GM10266 (cell line): Measurements from ENCODE around the gene GSK3B.

Experiments
- DNase-seq: peaks from one replicate; pipeline ENCODE4 v3.0.0; 2012; ENCODE audit errors: extremely low spot score
- TF ChIP-seq, protein P1 (sequence below): IDR thresholded peaks from 2 replicates; pipeline ENCODE4 v1.5.1; 2012; ENCODE audit warnings: mild to moderate bottlenecking, low read depth; ENCODE audit not compliant: control insufficient read depth, insufficient read depth; ENCODE audit errors: missing control alignments

GSK3B gene

DNA sequence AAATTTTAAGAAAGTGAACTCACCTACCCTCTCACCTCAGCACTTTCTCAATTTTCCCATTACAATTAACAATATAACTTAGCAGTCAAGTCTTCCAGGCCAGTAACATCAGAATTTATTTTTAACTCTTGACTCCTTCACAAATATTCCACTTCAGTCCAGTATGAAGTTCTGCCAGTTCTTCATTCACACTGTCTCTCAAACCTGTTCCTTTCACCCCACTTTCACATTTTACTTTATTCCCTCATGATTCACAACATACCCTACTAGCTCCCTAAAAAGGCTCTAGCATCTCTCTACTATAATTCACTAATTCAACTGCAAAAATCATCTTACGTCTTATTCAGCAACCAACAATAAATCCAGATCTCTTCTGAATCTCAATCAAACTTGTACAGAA lies 3.8 kb downstream of the GSK3B start:
- TF ChIP-seq, protein P1, sequence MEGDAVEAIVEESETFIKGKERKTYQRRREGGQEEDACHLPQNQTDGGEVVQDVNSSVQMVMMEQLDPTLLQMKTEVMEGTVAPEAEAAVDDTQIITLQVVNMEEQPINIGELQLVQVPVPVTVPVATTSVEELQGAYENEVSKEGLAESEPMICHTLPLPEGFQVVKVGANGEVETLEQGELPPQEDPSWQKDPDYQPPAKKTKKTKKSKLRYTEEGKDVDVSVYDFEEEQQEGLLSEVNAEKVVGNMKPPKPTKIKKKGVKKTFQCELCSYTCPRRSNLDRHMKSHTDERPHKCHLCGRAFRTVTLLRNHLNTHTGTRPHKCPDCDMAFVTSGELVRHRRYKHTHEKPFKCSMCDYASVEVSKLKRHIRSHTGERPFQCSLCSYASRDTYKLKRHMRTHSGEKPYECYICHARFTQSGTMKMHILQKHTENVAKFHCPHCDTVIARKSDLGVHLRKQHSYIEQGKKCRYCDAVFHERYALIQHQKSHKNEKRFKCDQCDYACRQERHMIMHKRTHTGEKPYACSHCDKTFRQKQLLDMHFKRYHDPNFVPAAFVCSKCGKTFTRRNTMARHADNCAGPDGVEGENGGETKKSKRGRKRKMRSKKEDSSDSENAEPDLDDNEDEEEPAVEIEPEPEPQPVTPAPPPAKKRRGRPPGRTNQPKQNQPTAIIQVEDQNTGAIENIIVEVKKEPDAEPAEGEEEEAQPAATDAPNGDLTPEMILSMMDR: no peak
- DNase-seq: no peak

DNA sequence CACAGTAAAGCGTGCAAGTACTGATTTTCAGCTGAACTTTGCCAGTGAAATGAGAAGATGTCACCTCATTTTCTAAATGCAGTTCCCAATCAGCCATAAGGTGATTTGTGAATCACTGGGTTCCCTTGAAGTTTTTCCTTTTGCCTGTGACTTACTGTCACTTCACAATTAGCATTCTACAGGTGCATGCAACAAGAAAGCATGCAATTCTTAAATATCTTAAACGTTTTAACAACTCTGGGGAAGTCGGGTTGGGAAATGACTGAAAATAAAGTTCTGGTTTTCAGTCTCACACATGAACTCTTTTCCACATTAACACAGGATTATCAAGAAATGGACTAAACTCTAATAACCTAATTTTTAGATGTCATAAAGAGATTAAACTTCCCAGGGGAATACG lies 5.2 kb downstream of the GSK3B start:
- no peak for DNase-seq
- TF ChIP-seq, protein P1: no peak

DNA sequence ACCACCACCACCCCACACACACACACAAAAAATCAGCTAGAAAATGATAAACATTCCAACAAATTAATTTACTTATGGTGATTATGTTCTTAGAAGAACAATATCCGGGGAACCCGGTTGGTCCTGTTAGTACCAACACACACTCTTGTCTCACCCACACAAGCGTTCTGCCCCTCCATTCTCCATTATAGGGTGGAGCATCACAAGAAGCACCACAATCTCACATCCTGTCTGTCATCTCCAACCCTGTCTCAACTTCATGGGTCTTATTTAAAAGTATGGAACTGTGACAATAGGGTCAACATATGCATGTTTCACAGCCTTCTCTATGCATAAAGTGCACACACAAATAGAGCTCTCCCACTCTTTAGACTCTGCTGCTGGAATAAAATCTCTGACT lies 5.6 kb downstream of the GSK3B start:
- TF ChIP-seq, protein P1: no peak
- DNase-seq: no peak

DNA sequence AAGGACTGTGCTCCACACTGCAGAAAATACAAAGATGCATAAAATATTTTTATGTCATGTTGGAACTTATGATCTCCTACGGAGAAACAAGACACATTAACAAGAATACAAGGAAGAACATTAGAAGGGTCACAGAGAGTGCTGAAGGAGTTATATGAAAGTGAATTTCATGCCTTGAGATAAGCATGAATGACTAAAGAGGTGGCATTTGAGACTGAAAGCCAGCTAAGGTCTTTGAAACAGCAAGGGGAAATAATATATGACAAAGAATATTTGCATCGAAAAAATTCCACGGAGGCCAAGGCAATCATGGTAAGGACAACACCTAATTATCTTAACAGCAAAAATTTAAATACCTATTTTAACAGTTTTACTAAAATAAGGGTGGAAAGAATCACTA lies 12.5 kb downstream of the GSK3B start:
- DNase-seq: no peak
- TF ChIP-seq, protein P1: no peak

DNA sequence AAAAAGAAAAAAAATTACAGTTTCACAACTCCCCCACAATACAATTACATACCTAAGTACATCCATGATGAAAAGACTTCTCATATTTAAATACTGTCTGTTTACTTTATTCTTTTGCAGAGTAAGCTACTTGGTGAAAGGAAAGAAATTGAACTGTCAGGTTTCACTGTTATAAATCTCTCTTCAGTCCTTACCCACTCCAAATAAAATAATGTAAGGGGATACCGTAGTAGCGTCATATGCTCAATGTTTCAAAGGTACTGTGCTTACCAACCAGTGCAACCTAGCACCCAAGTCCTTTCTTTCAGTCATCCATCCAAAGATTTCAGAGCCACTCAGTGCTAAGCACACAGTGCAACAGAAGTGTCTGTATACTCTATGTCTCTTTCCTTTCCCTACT lies 13.4 kb downstream of the GSK3B start:
- DNase-seq: no peak
- TF ChIP-seq, protein P1: no peak

DNA sequence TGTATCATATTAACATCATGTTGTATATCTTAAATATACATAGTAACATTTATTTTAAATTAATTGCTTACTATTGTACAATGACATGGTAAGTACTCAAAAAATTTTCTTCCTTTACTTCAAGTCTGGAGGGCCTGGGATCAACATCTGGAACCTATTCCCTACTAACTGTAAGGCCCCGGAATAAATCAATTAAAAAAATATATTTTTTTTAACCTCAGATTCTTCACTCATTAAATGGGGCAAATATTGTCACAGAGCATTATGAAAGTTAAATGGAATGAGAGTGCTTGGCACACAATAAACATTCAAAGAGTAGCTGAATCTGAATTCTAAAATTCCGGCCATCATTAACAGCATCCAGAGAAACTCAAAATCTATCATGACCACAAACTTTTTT lies 16.5 kb downstream of the GSK3B start:
- no peak for DNase-seq
- TF ChIP-seq, protein P1: no peak

DNA sequence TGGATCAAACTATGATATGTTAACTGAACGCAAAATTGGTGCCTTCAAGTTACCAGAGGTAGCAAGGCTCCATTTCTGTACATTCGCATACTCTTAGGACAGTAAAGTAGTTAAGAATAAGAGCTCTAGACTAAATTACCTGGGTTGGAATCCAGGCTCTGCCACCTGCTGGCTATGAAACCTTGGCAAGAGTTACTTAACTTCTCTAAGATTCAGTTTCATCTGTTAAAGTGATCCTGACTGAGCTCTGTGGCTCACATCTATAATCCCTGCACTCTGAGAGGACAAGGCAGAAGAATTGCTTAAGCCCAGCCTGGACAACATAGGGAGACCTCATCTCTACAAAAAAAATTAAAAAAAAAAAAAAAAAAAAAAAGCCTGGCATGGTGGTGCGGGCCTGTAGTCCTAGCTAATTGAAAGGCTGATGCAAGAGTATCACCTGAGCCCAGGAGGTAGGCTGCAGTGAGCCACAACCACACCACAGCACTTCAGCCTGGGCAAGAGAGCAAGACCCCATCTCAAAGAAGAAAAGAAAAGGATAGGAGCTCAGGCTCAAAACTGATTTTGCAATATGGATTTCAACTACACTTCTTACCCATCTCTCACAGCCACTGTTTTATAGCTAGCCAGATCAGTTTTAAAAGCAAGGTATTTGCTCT lies 21.3 kb downstream of the GSK3B start:
- TF ChIP-seq, protein P1: no peak
- no peak for DNase-seq
